H1 (cell line): ENCODE data around the gene A3GALT2. TPM values are rescaled to one million over a fixed set of nuclear protein-coding genes. Genes with fewer than 3 reads are reported as not detected.

Source experiments
- EP300 ChIP-seq, 2 experiments: IDR thresholded peaks; 1 replicate in 1 of 2; 2 replicates in 1 of 2; pipeline ENCODE4 v1.6.1; 2011 to 2012; ENCODE audit warnings: low read depth in 2 of 2, low read length in 2 of 2, mild to moderate bottlenecking in 2 of 2, borderline replicate concordance in 1 of 2, inconsistent platforms in 1 of 2, moderate library complexity in 1 of 2
- GABPA ChIP-seq: IDR thresholded peaks from 2 replicates; pipeline ENCODE4 v1.6.1; 2011; ENCODE audit warnings: mild to moderate bottlenecking, low read length, moderate library complexity, borderline replicate concordance; ENCODE audit not compliant: insufficient read depth
- NANOG ChIP-seq: IDR thresholded peaks from 2 replicates; pipeline ENCODE4 v1.6.1; 2011; ENCODE audit warnings: low read length, low read depth, mild to moderate bottlenecking, inconsistent platforms; ENCODE audit not compliant: insufficient read depth, poor library complexity, severe bottlenecking
- polyA plus RNA-seq, 7 experiments: library from polyadenylated mRNA; depleted of rRNA in 3 of 7; stranded (reverse) in 5 of 7; unstranded in 2 of 7; fragments of >200 nt in 5 of 7; fragments of 200-250 nt in 2 of 7; gene quantifications; 1 replicate in 5 of 7; 2 replicates in 1 of 7; 4 replicates in 1 of 7; pipeline versions ENCODE4 v1.2.1 to v1.2.3, GENCODE V29; 2011 to 2013; ENCODE audit warnings: missing spikeins in 2 of 7, mixed read lengths in 2 of 7
- total RNA-seq: library from RNA; stranded (reverse); fragmentation: NEBNext Ultra II Directional; extraction: Animal tissue kit (Norgen Biotek cat#: 25700); gene quantifications from 2 replicates; pipeline ENCODE4 v1.2.1, GENCODE V29; 2021

The A3GALT2 gene
- total and polyA plus RNA-seq, 2 of the 8 experiments (the other 6 are each of a cell fraction or from before 2014, with no cell fraction given), result not detected

DNA sequence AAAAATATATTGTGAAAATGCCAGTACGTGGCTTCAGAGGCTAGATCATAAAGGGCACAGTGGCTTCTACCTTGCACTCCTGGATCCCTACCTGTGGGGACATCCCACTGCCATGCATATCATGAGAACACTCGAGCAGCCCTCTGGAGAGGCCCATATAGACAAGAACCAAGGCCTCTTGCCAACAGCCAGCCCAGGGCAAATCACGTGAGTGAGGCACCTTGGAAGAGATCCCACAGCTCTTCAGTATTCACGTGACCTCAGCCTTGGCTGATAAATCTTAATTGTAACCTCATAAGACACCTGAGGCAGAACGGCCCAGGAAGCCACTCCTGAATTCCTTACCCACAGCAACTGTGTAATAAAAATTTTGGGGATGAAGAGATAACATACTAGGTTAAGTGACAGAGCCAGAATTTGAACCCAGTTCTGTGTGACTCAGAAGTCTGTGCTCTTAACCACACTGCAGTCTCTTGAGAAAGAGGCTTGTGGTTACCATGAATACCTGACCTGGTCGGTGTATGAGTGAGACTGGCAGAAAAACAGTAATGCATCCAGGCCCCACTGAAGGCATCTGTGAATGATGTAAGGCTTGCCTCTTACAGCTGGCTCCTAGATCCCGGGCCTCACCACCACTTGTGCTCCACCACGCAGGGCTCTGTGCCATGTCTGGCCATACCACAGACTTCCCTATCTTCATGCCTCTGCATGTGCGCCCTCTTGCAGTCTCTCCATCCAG, 6.9 kb upstream of the A3GALT2 start (continued):
- TF ChIP-seq GABPA (no peak), EP300 (IDR thresholded peaks at IDR 0.05; ENCODE audit: borderline replicate concordance in 1 of 2, low read depth in 2 of 2, low read length in 2 of 2) (no peak), NANOG (no peak)
